Activated CD4-positive, alpha-beta T cell treated with anti-CD3 and anti-CD28 coated beads, Interleukin-2, amount 50 U/mL, for 48 hours (primary cell): ENCODE measurements around the gene MYO16.
"Not testable (repeated sequence)": the region's sequence is repeated elsewhere in the genome, so short reads cannot be mapped to it uniquely, and the experiment has no call there.

ENCODE experiments used
- DNase-seq, 2 experiments: peaks; one replicate each; pipeline ENCODE4 v3.0.0-alpha.2; 2020

Gene MYO16

GRCh38 chr13:109211616-109212015 is 582.2 kb downstream of the MYO16 start:
- no peak for DNase-seq

GRCh38 chr13:109212650-109213049 is 583.2 kb downstream of the MYO16 start:
- DNase-seq = no peak

GRCh38 chr13:109213714-109214113 is 584.3 kb downstream of the MYO16 start:
- no peak for DNase-seq

GRCh38 chr13:109214393-109214792 is 585.0 kb downstream of the MYO16 start:
- DNase-seq = no peak

GRCh38 chr13:109215377-109215776 is 586.0 kb downstream of the MYO16 start:
- no peak for DNase-seq

GRCh38 chr13:109217510-109217909 is 588.1 kb downstream of the MYO16 start:
- DNase-seq = not testable (repeated sequence)

GRCh38 chr13:109220631-109221030 is 591.2 kb downstream of the MYO16 start:
- DNase-seq = no peak

GRCh38 chr13:109224033-109224432 is 594.6 kb downstream of the MYO16 start:
- no peak for DNase-seq

- DNase-seq = no peak
Observed at GRCh38 chr13:109226631-109227030, 597.2 kb downstream of the MYO16 start.

- DNase-seq = no peak
Observed at GRCh38 chr13:109227344-109227940, 598.0 kb downstream of the MYO16 start.

- DNase-seq = no peak
Observed at GRCh38 chr13:109228211-109228610, 598.8 kb downstream of the MYO16 start.

- DNase-seq = no peak
Observed at GRCh38 chr13:109231888-109232287, 602.5 kb downstream of the MYO16 start.

- DNase-seq = no peak
Observed at GRCh38 chr13:109233293-109233692, 603.9 kb downstream of the MYO16 start.

GRCh38 chr13:109235901-109236300 is 606.5 kb downstream of the MYO16 start:
- no peak for DNase-seq

- DNase-seq = no peak
Observed at GRCh38 chr13:109241160-109241559, 611.7 kb downstream of the MYO16 start.

GRCh38 chr13:109243311-109243951 is 614.0 kb downstream of the MYO16 start:
- no peak for DNase-seq

GRCh38 chr13:109244566-109244965 is 615.2 kb downstream of the MYO16 start:
- DNase-seq = no peak

GRCh38 chr13:109246001-109246400 is 616.6 kb downstream of the MYO16 start:
- DNase-seq = no peak

GRCh38 chr13:109249780-109250528 is 620.5 kb downstream of the MYO16 start:
- DNase-seq = no peak

GRCh38 chr13:109251956-109252355 is 622.5 kb downstream of the MYO16 start:
- DNase-seq = no peak

- no peak for DNase-seq
Observed at GRCh38 chr13:109253316-109253715, 623.9 kb downstream of the MYO16 start.

GRCh38 chr13:109254274-109254673 is 624.9 kb downstream of the MYO16 start:
- no peak for DNase-seq

- no peak for DNase-seq
Observed at GRCh38 chr13:109255141-109255856, 625.9 kb downstream of the MYO16 start.
